MM.1S (cell line): ENCODE data around the gene RHOBTB1.

Experiments used
- EZH2 ChIP-seq: fragments of 300-600 bp; sonication (generic); optimal IDR thresholded peaks from 2 replicates; pipeline ENCODE3; 2017; ENCODE audit warnings: low read depth, mild to moderate bottlenecking, antibody characterized with exemption, low read length, mixed read lengths
- TF ChIP-seq, protein P1 (sequence below): fragments of 300-600 bp; sonication (generic); IDR thresholded peaks from 2 replicates; pipeline ENCODE4 v1.5.1; 2016; ENCODE audit warnings: antibody characterized with exemption, low read length, mixed read lengths

DNA sequence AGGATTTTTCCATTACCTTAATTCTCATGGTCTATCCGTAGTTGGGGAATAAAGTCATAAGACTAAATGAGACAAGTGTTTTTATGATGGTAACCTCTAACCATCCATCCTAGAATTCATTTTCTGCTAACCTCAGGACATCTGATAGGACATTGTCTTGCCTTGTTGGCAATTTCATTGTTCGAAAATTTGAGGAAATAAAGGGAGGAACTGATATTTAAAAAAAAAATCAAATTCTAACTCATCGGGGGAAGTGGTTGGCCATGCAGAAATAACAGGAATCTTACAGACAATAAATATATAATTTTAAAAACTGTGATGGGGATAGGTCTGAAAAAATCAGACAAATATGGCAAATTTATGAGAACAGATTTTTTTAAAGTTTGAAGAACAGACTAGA lies 21.7 kb upstream of the RHOBTB1 start:
- TF ChIP-seq, protein P1, sequence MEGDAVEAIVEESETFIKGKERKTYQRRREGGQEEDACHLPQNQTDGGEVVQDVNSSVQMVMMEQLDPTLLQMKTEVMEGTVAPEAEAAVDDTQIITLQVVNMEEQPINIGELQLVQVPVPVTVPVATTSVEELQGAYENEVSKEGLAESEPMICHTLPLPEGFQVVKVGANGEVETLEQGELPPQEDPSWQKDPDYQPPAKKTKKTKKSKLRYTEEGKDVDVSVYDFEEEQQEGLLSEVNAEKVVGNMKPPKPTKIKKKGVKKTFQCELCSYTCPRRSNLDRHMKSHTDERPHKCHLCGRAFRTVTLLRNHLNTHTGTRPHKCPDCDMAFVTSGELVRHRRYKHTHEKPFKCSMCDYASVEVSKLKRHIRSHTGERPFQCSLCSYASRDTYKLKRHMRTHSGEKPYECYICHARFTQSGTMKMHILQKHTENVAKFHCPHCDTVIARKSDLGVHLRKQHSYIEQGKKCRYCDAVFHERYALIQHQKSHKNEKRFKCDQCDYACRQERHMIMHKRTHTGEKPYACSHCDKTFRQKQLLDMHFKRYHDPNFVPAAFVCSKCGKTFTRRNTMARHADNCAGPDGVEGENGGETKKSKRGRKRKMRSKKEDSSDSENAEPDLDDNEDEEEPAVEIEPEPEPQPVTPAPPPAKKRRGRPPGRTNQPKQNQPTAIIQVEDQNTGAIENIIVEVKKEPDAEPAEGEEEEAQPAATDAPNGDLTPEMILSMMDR, result no peak
- TF ChIP-seq EZH2, result no peak
